HFFc6 (cell line): ENCODE measurements around the gene RGS6. TPM values are rescaled to one million over a fixed set of nuclear protein-coding genes. Genes with fewer than 3 reads are reported as not detected.

ENCODE experiments used
- DNase-seq: peaks from one replicate; pipeline ENCODE4 v3.0.0-alpha.2; 2018
- H3K27ac Mint-ChIP-seq: 2 replicates; pipeline ENCODE4 v1.8.0; 2020; ENCODE audit warnings: mild to moderate bottlenecking, mixed read lengths
- H3K27me3 Mint-ChIP-seq: 2 replicates; pipeline ENCODE4 v1.8.0; 2021; ENCODE audit warnings: mild to moderate bottlenecking, moderate library complexity, mixed read lengths; ENCODE audit not compliant: insufficient read depth
- H3K36me3 Mint-ChIP-seq: 2 replicates; pipeline ENCODE4 v1.8.0; 2021; ENCODE audit warnings: low read depth, mixed read lengths
- H3K4me1 Mint-ChIP-seq: 2 replicates; pipeline ENCODE4 v1.8.0; 2020; ENCODE audit warnings: low read depth, mixed read lengths
- H3K4me3 Mint-ChIP-seq: 2 replicates; pipeline ENCODE4 v1.8.0; 2020; ENCODE audit warnings: mild to moderate bottlenecking, moderate library complexity, mixed read lengths
- H3K9me3 Mint-ChIP-seq: 2 replicates; pipeline ENCODE4 v1.8.0; 2020; ENCODE audit warnings: mild to moderate bottlenecking, mixed read lengths
- total RNA-seq, 6 experiments: library from RNA; stranded (reverse); fragmentation: NEBNext Ultra II Directional; extraction: Animal tissue kit (Norgen Biotek cat#: 25700); gene quantifications; 2 replicates in 1 of 6; 3 replicates in 5 of 6; pipeline ENCODE4 v1.2.3, GENCODE V29; 2021
- TF ChIP-seq, protein P1 (sequence below): fragments of 200-600 bp; sonication (generic); IDR thresholded peaks from 2 replicates; pipeline ENCODE4 v1.5.0; 2021; ENCODE audit warnings: antibody characterized with exemption, mild to moderate bottlenecking

RGS6 gene
- total RNA-seq, 6 experiments from 2014 or later: not detected

DNA sequence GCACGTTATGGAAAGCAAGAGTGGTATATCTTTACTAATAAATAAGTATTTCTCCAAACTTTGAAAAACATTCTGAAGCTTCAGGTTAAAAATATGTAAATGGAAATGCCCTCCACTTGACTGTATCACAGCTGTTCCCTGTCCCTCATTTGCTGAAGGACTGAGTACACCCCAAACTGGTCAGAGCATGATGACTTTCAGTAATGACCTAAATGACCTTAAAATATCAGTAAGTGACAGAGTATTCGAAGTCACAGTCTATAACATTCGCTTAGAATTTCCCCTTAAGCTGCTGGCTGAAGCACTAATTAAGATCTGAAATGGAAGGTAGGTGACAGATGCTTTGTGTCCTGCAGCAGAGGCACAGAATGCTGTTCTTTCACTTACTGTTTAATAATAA is 191.5 kb downstream of the RGS6 start:
- Mint-ChIP-seq H3K27ac (no peak overlapping the region), H3K9me3 (peaks cover 17% of the 10 kb centered on the region), H3K27me3 (no peaks in the 10 kb centered on the region), H3K4me3 (no peak overlapping the region), H3K4me1 (no peaks in the 10 kb centered on the region), H3K36me3 (no peaks in the 10 kb centered on the region)
- TF ChIP-seq, protein P1, sequence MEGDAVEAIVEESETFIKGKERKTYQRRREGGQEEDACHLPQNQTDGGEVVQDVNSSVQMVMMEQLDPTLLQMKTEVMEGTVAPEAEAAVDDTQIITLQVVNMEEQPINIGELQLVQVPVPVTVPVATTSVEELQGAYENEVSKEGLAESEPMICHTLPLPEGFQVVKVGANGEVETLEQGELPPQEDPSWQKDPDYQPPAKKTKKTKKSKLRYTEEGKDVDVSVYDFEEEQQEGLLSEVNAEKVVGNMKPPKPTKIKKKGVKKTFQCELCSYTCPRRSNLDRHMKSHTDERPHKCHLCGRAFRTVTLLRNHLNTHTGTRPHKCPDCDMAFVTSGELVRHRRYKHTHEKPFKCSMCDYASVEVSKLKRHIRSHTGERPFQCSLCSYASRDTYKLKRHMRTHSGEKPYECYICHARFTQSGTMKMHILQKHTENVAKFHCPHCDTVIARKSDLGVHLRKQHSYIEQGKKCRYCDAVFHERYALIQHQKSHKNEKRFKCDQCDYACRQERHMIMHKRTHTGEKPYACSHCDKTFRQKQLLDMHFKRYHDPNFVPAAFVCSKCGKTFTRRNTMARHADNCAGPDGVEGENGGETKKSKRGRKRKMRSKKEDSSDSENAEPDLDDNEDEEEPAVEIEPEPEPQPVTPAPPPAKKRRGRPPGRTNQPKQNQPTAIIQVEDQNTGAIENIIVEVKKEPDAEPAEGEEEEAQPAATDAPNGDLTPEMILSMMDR: no peak
- DNase-seq: no peak

DNA sequence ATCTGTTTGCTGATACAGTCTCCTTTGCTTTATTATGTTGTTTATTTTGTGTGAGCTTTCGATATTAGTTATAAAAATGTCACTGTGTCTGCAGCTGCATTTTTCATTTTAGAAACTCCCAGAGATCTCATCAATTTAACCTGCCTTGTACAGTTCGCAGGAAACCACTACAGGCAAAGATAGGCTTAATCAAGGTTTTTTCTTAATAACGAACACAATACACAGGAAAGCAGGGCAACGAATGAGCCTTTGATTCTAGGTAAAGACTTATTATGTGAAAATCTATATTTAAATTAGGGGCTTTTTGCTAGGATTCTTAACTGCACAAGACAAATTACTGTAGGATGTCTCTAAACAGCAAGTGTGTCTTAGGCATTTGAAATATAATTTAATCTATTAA is 191.9 kb downstream of the RGS6 start:
- TF ChIP-seq, protein P1: no peak
- Mint-ChIP-seq H3K9me3 (peaks cover 17% of the 10 kb centered on the region), H3K27me3 (no peaks in the 10 kb centered on the region), H3K4me1 (no peaks in the 10 kb centered on the region), H3K4me3 (no peak overlapping the region), H3K36me3 (no peaks in the 10 kb centered on the region), H3K27ac (no peak overlapping the region)
- DNase-seq: no peak

DNA sequence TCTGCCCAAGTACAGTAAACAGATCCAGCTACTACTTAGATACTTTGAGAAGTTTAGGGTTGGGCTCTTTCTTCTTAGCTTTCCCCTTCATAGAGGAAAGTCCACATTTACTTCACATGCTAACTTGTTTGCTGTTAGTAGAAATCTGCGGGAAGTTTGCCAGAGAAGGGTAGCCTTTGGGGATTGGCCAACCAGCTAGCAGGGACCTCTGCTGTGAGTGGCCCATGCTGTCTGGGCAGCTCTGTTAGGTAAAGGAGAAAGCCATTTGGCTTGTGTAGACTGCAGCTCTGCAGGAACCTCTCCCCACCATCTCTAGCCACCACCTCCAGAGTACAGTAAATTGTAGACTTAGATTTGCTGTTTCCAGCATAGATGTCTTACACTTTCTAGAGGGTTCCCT is 193.9 kb downstream of the RGS6 start:
- H3K4me3 Mint-ChIP-seq: no peak overlapping the region
- peaks cover 17% of the 10 kb centered on the region for H3K9me3 Mint-ChIP-seq
- no peaks in the 10 kb centered on the region for H3K36me3 Mint-ChIP-seq
- H3K27ac Mint-ChIP-seq: no peak overlapping the region
- DNase-seq: no peak
- TF ChIP-seq, protein P1: no peak
- H3K27me3 Mint-ChIP-seq: no peaks in the 10 kb centered on the region
- H3K4me1 Mint-ChIP-seq: no peaks in the 10 kb centered on the region

DNA sequence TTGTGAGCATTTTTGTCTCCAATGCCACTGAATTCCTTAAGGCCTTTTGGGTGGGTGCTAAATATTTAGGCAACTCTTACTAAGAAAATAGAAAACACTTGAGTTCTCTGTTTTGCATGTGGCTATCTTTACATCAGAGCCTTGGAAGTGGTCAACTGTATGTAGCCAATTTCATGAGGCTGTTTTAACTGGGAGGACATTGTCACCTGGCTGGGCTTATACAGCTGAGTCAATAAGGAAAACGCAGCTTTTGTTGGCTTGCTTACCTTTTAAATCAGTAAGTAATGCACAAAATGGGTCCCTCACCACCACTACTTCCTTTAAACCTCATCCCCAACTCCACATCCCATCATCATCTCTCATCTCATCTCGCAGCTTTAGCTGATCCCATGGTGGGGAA is 194.3 kb downstream of the RGS6 start:
- no peak for DNase-seq
- Mint-ChIP-seq H3K4me1 (no peaks in the 10 kb centered on the region), H3K36me3 (no peaks in the 10 kb centered on the region), H3K4me3 (no peak overlapping the region), H3K27ac (no peak overlapping the region), H3K9me3 (peaks cover 13% of the 10 kb centered on the region), H3K27me3 (no peaks in the 10 kb centered on the region)
- TF ChIP-seq, protein P1: no peak

DNA sequence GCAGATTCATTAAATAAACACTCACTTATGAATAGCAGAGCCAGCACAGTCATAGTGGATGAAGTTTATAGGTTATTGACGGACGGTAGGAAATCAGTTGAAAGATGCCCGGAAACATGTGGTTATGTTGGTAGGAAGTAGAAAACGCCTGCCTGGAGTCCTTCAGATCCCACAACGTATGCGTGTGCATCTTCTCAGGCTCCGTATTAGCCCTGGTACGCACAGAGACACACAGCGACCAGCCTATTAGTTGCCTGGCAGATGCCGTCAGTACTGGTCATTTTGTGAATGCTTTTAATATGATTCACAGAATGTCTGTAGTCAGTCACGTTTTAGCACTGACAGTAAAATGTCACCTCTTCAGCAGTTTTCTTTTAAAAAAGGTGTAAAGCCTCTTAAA is 196.4 kb downstream of the RGS6 start:
- no peak for DNase-seq
- TF ChIP-seq, protein P1: no peak
- Mint-ChIP-seq H3K4me3 (no peak overlapping the region), H3K27ac (no peak overlapping the region), H3K36me3 (no peaks in the 10 kb centered on the region), H3K4me1 (no peaks in the 10 kb centered on the region), H3K9me3 (peaks cover 22% of the 10 kb centered on the region), H3K27me3 (no peaks in the 10 kb centered on the region)

DNA sequence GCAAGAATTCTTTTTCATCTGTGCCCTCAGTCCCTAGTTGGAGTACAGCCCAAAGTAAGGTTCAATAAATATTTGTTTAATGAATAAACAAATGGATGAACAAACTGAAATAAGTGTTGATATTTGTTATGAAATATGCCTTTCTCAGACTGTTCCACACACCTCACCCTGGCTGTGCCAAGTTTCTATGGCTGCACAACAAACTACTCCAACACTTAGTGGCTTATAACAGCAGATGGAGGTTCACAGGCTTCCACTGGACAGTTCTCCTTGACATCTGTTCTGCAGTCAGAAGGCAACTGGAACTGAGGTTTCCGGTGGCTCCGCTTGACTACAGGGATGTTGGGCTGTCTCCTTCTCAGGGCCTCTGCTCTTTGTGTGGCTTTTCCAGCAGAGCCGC is 197.1 kb downstream of the RGS6 start:
- TF ChIP-seq, protein P1: no peak
- no peaks in the 10 kb centered on the region for H3K27me3 Mint-ChIP-seq

More for the DNA sequence above, 197.1 kb downstream of the RGS6 start:
- Mint-ChIP-seq H3K9me3 (peaks cover 29% of the 10 kb centered on the region), H3K4me3 (no peak overlapping the region), H3K4me1 (no peaks in the 10 kb centered on the region), H3K36me3 (no peaks in the 10 kb centered on the region), H3K27ac (no peak overlapping the region)
- DNase-seq: no peak
